Measurements from ENCODE around the gene S100A4.

- TF ChIP-seq CTCF (IDR thresholded peaks at IDR 0.05), result no peak
- TF ChIP-seq POLR2A (IDR thresholded peaks at IDR 0.05), result no peak
Measured at GRCh38 chr1:153541641-153542590, 3.7 kb downstream of the S100A4 start.

All from testis (tissue), 2 donors.